HEK293 (cell line): Measurements from ENCODE around the gene TVP23C.

ENCODE experiments used
- CTCF ChIA-PET: fragments of 350-600 bp; formaldehyde crosslinking; extraction: SDS; loops from one replicate; lab custom pipeline; 2021; ENCODE audit warnings: antibody characterized with exemption; lab: Yijun Ruan, JAX
- POLR2A ChIA-PET: fragments of 300-600 bp; formaldehyde crosslinking; extraction: SDS; loops from one replicate; lab custom pipeline; 2020; ENCODE audit warnings: antibody characterized with exemption, inconsistent platforms; lab: Yijun Ruan, JAX
- H3K27ac ChIP-seq: fragments of 200-500 bp; sonication (Bioruptor generic); 2 replicates; pipeline ENCODE4 v1.5.1; 2014; ENCODE audit warnings: low read depth, low read length, control low read depth, inconsistent platforms; ENCODE audit errors: extremely low read depth
- H3K36me3 ChIP-seq, 2 experiments: fragments of 200-500 bp in 1 of 2; sonication (Bioruptor generic) in 1 of 2; 1 replicate in 1 of 2; 2 replicates in 1 of 2; pipeline ENCODE4 v1.5.1; 2014 to 2017; ENCODE audit warnings: inconsistent platforms in 2 of 2, low read length in 2 of 2; ENCODE audit not compliant: control insufficient read depth in 2 of 2, insufficient read depth in 1 of 2
- H3K4me1 ChIP-seq: fragments of 200-500 bp; sonication (Bioruptor generic); 2 replicates; pipeline ENCODE4 v1.5.1; 2014; ENCODE audit warnings: mild to moderate bottlenecking, low read length, inconsistent platforms; ENCODE audit not compliant: control insufficient read depth, insufficient read depth
- H3K4me3 ChIP-seq: 2 replicates; pipeline ENCODE4 v1.5.1; 2011; ENCODE audit warnings: low read depth, mild to moderate bottlenecking, control low read depth, low read length, moderate library complexity
- H3K9me3 ChIP-seq: fragments of 200-500 bp; sonication (Bioruptor generic); 2 replicates; pipeline ENCODE4 v1.5.1; 2014; ENCODE audit warnings: low read depth, low read length, inconsistent platforms; ENCODE audit not compliant: control insufficient read depth, insufficient read depth
- FEZF1 ChIP-seq: fragments of 450-650 bp; formaldehyde crosslinking; IDR thresholded peaks from 2 replicates; pipeline ENCODE4 v1.5.1; 2016; ENCODE audit warnings: missing biosample characterization, missing genetic modification characterization
- MZF1 ChIP-seq: fragments of 450-650 bp; formaldehyde crosslinking; IDR thresholded peaks from 2 replicates; pipeline ENCODE4 v1.5.1; 2017; ENCODE audit warnings: missing biosample characterization, missing genetic modification characterization, borderline replicate concordance
- PRDM4 ChIP-seq: fragments of 450-650 bp; formaldehyde crosslinking; IDR thresholded peaks from 2 replicates; pipeline ENCODE4 v1.5.1; 2017; ENCODE audit warnings: missing biosample characterization, missing genetic modification characterization
- RBAK ChIP-seq: fragments of 450-650 bp; formaldehyde crosslinking; IDR thresholded peaks from 2 replicates; pipeline ENCODE4 v1.5.1; 2016; ENCODE audit warnings: missing biosample characterization, missing genetic modification characterization
- SP2 ChIP-seq: fragments of 450-650 bp; formaldehyde crosslinking; IDR thresholded peaks from 2 replicates; pipeline ENCODE4 v1.5.1; 2016; ENCODE audit warnings: missing biosample characterization, missing genetic modification characterization
- ZBTB20 ChIP-seq: fragments of 450-650 bp; formaldehyde crosslinking; IDR thresholded peaks from 2 replicates; pipeline ENCODE4 v1.5.1; 2016; ENCODE audit warnings: missing biosample characterization, missing genetic modification characterization
- ZBTB7A ChIP-seq: fragments of 450-650 bp; formaldehyde crosslinking; IDR thresholded peaks from 2 replicates; pipeline ENCODE4 v1.5.1; 2016; ENCODE audit warnings: low read depth, missing biosample characterization, missing genetic modification characterization
- ZNF10 ChIP-seq: fragments of 450-650 bp; formaldehyde crosslinking; IDR thresholded peaks from 2 replicates; pipeline ENCODE4 v1.5.1; 2017; ENCODE audit warnings: missing biosample characterization, missing genetic modification characterization
- ZNF133 ChIP-seq: fragments of 450-650 bp; formaldehyde crosslinking; IDR thresholded peaks from 2 replicates; pipeline ENCODE4 v1.5.1; 2016; ENCODE audit warnings: missing biosample characterization, missing genetic modification characterization
- ZNF146 ChIP-seq: fragments of 450-650 bp; formaldehyde crosslinking; IDR thresholded peaks from 2 replicates; pipeline ENCODE4 v1.5.1; 2016; ENCODE audit warnings: missing biosample characterization, missing genetic modification characterization
- ZNF311 ChIP-seq: fragments of 450-650 bp; formaldehyde crosslinking; IDR thresholded peaks from 2 replicates; pipeline ENCODE4 v1.5.1; 2017; ENCODE audit warnings: missing biosample characterization, missing genetic modification characterization, borderline replicate concordance
- ZNF366 ChIP-seq: fragments of 450-650 bp; formaldehyde crosslinking; conservative IDR thresholded peaks from 2 replicates; pipeline ENCODE4 v1.5.1; 2016; ENCODE audit warnings: missing biosample characterization, missing genetic modification characterization
- ZNF391 ChIP-seq: fragments of 450-650 bp; formaldehyde crosslinking; IDR thresholded peaks from 2 replicates; pipeline ENCODE4 v1.5.1; 2016; ENCODE audit warnings: low read depth, missing biosample characterization, missing genetic modification characterization, borderline replicate concordance
- ZNF404 ChIP-seq: fragments of 450-650 bp; formaldehyde crosslinking; IDR thresholded peaks from 2 replicates; pipeline ENCODE4 v1.5.1; 2017; ENCODE audit warnings: missing biosample characterization, missing genetic modification characterization
- ZNF48 ChIP-seq: fragments of 450-650 bp; formaldehyde crosslinking; IDR thresholded peaks from 2 replicates; pipeline ENCODE4 v1.5.1; 2016; ENCODE audit warnings: missing biosample characterization, missing genetic modification characterization
- ZNF488 ChIP-seq: fragments of 450-650 bp; formaldehyde crosslinking; IDR thresholded peaks from 2 replicates; pipeline ENCODE4 v1.5.1; 2016; ENCODE audit warnings: missing biosample characterization, missing genetic modification characterization
- ZNF596 ChIP-seq: fragments of 450-650 bp; IDR thresholded peaks from 2 replicates; pipeline ENCODE4 v1.5.0; 2018; ENCODE audit warnings: missing biosample characterization, mild to moderate bottlenecking, missing genetic modification characterization, moderate library complexity
- ZNF621 ChIP-seq: fragments of 450-650 bp; formaldehyde crosslinking; IDR thresholded peaks from 2 replicates; pipeline ENCODE4 v1.5.1; 2017; ENCODE audit warnings: missing biosample characterization, missing genetic modification characterization
- ZNF707 ChIP-seq: fragments of 450-650 bp; formaldehyde crosslinking; IDR thresholded peaks from 2 replicates; pipeline ENCODE4 v1.5.1; 2016; ENCODE audit warnings: missing biosample characterization, missing genetic modification characterization
- TF ChIP-seq, protein P1 (sequence below): fragments of 450-650 bp; formaldehyde crosslinking; IDR thresholded peaks from 2 replicates; pipeline ENCODE4 v1.5.1; 2016; ENCODE audit warnings: missing biosample characterization, missing genetic modification characterization
- TF ChIP-seq, protein P2 (sequence below): fragments of 450-650 bp; formaldehyde crosslinking; conservative IDR thresholded peaks from 2 replicates; pipeline ENCODE4 v1.5.1; 2016; ENCODE audit warnings: low read depth, missing biosample characterization, missing genetic modification characterization
- TF ChIP-seq, protein P3 (sequence below): fragments of 450-650 bp; formaldehyde crosslinking; IDR thresholded peaks from 2 replicates; pipeline ENCODE4 v1.5.1; 2016; ENCODE audit warnings: missing biosample characterization, missing genetic modification characterization
- TF ChIP-seq, protein P4 (sequence below): fragments of 450-650 bp; formaldehyde crosslinking; IDR thresholded peaks from 2 replicates; pipeline ENCODE4 v1.5.1; 2016; ENCODE audit warnings: missing biosample characterization, missing genetic modification characterization
- TF ChIP-seq, protein P5 (sequence below): fragments of 450-650 bp; formaldehyde crosslinking; IDR thresholded peaks from 2 replicates; pipeline ENCODE4 v1.5.1; 2016; ENCODE audit warnings: missing biosample characterization, missing genetic modification characterization

The TVP23C gene

DNA sequence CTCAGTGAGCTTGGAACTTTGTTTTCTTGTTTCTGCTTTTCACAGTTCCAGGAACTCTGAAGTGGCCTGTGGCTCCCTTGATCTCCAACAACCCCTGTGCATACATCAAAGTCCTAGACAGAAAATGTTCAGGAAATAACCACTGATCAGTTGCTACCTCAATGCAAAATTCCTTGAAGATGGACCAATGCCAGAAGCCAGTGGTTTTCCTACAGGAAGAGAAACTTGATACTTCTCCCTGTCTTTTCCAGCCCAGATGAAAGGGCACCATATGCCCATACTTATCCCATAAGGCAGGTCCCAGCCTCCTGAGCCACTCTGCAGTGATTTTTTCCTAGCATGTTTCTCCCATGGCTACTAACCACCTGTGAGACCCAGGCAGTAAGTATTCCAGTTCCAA, 83.6 kb downstream of the TVP23C start:
- no peaks in the 10 kb centered on the region for H3K9me3 ChIP-seq
- H3K4me3 ChIP-seq, result no peak overlapping the region
- no peak overlapping the region for H3K27ac ChIP-seq
- CTCF ChIA-PET, result interaction anchor here (1.3 to 2.9 kb wide), 2 partner anchors 10 to 23 kb away, joined by 3 to 13 read pairs; no protein-coding TSS in a partner anchor
- H3K4me1 ChIP-seq, result peaks cover 6% of the 10 kb centered on the region
- TF ChIP-seq PRDM4 (tag by site-specific recombination) (no peak), ZNF311 (tag by site-specific recombination) (no peak), ZNF488 (tag by site-specific recombination) (no peak), ZNF48 (tag by site-specific recombination) (no peak), FEZF1 (peak; percentile 81), ZNF404 (tag by site-specific recombination) (no peak)
- TF ChIP-seq, protein P1, sequence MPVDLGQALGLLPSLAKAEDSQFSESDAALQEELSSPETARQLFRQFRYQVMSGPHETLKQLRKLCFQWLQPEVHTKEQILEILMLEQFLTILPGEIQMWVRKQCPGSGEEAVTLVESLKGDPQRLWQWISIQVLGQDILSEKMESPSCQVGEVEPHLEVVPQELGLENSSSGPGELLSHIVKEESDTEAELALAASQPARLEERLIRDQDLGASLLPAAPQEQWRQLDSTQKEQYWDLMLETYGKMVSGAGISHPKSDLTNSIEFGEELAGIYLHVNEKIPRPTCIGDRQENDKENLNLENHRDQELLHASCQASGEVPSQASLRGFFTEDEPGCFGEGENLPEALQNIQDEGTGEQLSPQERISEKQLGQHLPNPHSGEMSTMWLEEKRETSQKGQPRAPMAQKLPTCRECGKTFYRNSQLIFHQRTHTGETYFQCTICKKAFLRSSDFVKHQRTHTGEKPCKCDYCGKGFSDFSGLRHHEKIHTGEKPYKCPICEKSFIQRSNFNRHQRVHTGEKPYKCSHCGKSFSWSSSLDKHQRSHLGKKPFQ (tag by site-specific recombination), result no peak
- peaks cover 0 to 22% of the 10 kb centered on the region in 2 experiments; a peak in 1 of 3 replicates for H3K36me3 ChIP-seq
- POLR2A ChIA-PET, result no interaction called here

DNA sequence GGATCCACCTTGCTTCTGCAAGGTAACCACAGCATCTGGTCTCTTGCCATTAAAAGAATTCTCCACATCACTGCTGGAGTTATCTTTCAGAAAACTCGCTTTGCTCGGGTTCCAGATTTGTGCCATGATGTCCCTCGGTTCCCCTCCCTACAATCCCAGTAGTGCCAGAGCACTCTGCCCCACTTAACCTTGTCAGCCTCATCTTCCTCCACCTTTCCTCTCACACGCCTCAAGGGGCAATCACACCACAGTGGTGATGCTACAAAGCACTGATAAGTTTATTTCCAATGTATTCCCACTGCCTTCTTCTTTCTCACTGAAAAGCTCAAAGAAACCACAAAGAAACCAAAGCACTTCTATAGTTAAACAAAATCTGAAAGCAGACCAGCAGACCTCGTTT, 84.4 kb downstream of the TVP23C start:
- peaks cover 0 to 16% of the 10 kb centered on the region in 2 experiments; a peak in 1 of 3 replicates for H3K36me3 ChIP-seq
- H3K9me3 ChIP-seq, result no peaks in the 10 kb centered on the region
- CTCF ChIA-PET, result interaction anchor here (0.6 to 1.3 kb wide), 3 partner anchors 11 to 141 kb away, joined by 3 to 4 read pairs (median 3); no protein-coding TSS in a partner anchor
- H3K4me1 ChIP-seq, result peaks cover 6% of the 10 kb centered on the region
- POLR2A ChIA-PET, result no interaction called here
- no peak overlapping the region for H3K4me3 ChIP-seq
- H3K27ac ChIP-seq, result no peak overlapping the region
- no peak for TF ChIP-seq SP2 (tag by site-specific recombination)
- TF ChIP-seq, protein P2, sequence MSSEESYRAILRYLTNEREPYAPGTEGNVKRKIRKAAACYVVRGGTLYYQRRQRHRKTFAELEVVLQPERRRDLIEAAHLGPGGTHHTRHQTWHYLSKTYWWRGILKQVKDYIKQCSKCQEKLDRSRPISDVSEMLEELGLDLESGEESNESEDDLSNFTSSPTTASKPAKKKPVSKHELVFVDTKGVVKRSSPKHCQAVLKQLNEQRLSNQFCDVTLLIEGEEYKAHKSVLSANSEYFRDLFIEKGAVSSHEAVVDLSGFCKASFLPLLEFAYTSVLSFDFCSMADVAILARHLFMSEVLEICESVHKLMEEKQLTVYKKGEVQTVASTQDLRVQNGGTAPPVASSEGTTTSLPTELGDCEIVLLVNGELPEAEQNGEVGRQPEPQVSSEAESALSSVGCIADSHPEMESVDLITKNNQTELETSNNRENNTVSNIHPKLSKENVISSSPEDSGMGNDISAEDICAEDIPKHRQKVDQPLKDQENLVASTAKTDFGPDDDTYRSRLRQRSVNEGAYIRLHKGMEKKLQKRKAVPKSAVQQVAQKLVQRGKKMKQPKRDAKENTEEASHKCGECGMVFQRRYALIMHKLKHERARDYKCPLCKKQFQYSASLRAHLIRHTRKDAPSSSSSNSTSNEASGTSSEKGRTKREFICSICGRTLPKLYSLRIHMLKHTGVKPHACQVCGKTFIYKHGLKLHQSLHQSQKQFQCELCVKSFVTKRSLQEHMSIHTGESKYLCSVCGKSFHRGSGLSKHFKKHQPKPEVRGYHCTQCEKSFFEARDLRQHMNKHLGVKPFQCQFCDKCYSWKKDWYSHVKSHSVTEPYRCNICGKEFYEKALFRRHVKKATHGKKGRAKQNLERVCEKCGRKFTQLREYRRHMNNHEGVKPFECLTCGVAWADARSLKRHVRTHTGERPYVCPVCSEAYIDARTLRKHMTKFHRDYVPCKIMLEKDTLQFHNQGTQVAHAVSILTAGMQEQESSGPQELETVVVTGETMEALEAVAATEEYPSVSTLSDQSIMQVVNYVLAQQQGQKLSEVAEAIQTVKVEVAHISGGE, result no peak
- no peak for TF ChIP-seq RBAK (tag by site-specific recombination)
- TF ChIP-seq ZNF707 (tag by site-specific recombination), result no peak
- TF ChIP-seq, protein P3, sequence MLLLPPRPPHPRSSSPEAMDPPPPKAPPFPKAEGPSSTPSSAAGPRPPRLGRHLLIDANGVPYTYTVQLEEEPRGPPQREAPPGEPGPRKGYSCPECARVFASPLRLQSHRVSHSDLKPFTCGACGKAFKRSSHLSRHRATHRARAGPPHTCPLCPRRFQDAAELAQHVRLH (tag by site-specific recombination), result no peak
- TF ChIP-seq, protein P4, sequence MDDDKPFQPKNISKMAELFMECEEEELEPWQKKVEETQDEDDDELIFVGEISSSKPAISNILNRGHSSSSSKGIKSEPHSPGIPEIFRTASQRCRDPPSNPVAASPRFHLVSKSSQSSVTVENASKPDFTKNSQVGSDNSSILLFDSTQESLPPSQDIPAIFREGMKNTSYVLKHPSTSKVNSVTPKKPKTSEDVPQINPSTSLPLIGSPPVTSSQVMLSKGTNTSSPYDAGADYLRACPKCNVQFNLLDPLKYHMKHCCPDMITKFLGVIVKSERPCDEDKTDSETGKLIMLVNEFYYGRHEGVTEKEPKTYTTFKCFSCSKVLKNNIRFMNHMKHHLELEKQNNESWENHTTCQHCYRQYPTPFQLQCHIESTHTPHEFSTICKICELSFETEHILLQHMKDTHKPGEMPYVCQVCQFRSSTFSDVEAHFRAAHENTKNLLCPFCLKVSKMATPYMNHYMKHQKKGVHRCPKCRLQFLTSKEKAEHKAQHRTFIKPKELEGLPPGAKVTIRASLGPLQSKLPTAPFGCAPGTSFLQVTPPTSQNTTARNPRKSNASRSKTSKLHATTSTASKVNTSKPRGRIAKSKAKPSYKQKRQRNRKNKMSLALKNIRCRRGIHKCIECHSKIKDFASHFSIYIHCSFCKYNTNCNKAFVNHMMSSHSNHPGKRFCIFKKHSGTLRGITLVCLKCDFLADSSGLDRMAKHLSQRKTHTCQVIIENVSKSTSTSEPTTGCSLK (tag by site-specific recombination), result no peak
- TF ChIP-seq ZNF133 (tag by site-specific recombination), result no peak
- no peak for TF ChIP-seq ZNF391 (tag by site-specific recombination)
- TF ChIP-seq, protein P5, sequence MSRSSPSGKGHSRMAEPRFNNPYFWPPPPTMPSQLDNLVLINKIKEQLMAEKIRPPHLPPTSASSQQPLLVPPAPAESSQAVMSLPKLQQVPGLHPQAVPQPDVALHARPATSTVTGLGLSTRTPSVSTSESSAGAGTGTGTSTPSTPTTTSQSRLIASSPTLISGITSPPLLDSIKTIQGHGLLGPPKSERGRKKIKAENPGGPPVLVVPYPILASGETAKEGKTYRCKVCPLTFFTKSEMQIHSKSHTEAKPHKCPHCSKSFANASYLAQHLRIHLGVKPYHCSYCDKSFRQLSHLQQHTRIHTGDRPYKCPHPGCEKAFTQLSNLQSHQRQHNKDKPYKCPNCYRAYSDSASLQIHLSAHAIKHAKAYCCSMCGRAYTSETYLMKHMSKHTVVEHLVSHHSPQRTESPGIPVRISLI (tag by site-specific recombination), result no peak
- TF ChIP-seq ZBTB7A, result no peak
- no peak for TF ChIP-seq ZNF10
- no peak for TF ChIP-seq ZNF621
- no peak for TF ChIP-seq ZNF596 (tag by site-specific recombination)
- TF ChIP-seq ZNF146 (tag by site-specific recombination), result no peak
- TF ChIP-seq MZF1 (tag by site-specific recombination), result no peak
- TF ChIP-seq ZBTB20 (tag by site-specific recombination), result no peak
- TF ChIP-seq ZNF366, result no peak
